TTC549 (cell line): ENCODE results near the gene TIMM44.
A peak's percentile ranks its signal among the peaks of the same experiment; 100 is the strongest.
"Not testable (repeated sequence)": the region's sequence is repeated elsewhere in the genome, so short reads cannot be mapped to it uniquely, and the experiment has no call there.

ENCODE experiments used
- FAIRE-seq: peaks from 2 replicates; lab custom pipeline; 2012; peaks lifted over from hg19 to GRCh38; lab: Jason Lieb, UNC

Gene TIMM44

GRCh38 chr19:7947939-7948338 is 4.5 kb upstream of the TIMM44 start:
- no peak for FAIRE-seq

GRCh38 chr19:7944177-7944761 is 803 bp upstream of the TIMM44 start:
- peak; percentile 80 for FAIRE-seq

- no peak for FAIRE-seq
These were observed 454 bp downstream of the TIMM44 start for GRCh38 chr19:7942981-7943443.

DNA sequence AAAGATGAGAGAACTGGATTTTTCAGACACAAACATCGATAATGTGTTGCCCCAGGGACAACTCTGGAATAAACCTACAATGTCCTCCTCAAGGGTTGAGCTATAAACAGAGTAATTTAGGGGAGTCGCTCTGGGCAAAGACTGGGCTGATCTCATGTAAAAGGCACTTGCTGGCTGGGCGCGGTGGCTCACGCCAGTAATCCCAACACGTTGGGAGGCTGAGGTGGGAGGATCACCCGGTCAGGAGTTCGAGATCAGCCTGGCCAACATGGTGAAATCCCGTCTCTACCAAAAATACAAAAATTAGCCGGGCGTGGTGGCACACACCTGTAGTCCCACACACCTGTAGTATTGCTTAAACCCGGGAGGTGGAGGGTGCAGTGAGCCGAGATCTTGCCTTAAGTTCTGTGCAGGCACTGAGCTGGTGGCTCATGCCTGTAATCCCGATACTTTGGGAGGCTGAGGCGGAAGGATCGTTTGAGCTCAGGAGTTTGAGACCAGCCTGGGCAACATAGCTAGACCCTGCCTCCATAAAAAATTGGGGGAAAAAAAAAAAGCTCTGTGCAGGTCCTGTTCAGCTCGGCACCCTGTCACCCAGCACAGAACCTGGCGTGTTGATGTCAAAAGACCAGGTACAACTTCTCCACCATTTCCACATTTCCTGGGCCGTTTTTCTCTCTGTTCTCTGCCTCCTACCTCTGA is 1.4 kb downstream of the TIMM44 start:
- FAIRE-seq: no peak

GRCh38 chr19:7940841-7941240 is 2.6 kb downstream of the TIMM44 start:
- FAIRE-seq: no peak

- FAIRE-seq: no peak
These were observed 8.7 kb downstream of the TIMM44 start for GRCh38 chr19:7934766-7935165.

GRCh38 chr19:7933828-7934725 is 9.4 kb downstream of the TIMM44 start:
- FAIRE-seq: no peak

GRCh38 chr19:7933411-7933810 is 10.1 kb downstream of the TIMM44 start:
- no peak for FAIRE-seq

DNA sequence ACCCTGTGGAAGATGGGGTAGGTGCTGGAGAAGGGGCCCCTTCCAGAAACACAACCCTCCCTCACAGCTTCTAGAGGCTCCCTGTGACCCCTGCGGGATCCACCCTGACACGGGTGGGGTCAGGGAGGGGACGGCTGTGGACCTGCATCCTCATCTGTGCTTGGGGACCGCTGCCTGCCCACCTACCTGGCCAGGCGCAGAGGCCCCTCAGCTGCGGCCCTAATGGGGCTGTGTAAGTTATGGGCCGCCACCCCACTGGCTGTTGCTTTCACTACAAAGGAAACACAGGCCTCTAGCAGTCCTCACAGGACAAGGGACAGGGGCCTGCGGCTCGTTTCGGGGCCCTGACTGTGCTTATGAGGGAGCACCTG is 10.6 kb downstream of the TIMM44 start:
- FAIRE-seq: no peak

GRCh38 chr19:7932276-7932929 is 11.1 kb downstream of the TIMM44 start:
- no peak for FAIRE-seq

- no peak for FAIRE-seq
These were observed 12.0 kb downstream of the TIMM44 start for GRCh38 chr19:7931221-7932061.

GRCh38 chr19:7930765-7931164 is 12.7 kb downstream of the TIMM44 start:
- FAIRE-seq: no peak

- not testable (repeated sequence) for FAIRE-seq
These were observed 13.4 kb downstream of the TIMM44 start for GRCh38 chr19:7930030-7930429.

DNA sequence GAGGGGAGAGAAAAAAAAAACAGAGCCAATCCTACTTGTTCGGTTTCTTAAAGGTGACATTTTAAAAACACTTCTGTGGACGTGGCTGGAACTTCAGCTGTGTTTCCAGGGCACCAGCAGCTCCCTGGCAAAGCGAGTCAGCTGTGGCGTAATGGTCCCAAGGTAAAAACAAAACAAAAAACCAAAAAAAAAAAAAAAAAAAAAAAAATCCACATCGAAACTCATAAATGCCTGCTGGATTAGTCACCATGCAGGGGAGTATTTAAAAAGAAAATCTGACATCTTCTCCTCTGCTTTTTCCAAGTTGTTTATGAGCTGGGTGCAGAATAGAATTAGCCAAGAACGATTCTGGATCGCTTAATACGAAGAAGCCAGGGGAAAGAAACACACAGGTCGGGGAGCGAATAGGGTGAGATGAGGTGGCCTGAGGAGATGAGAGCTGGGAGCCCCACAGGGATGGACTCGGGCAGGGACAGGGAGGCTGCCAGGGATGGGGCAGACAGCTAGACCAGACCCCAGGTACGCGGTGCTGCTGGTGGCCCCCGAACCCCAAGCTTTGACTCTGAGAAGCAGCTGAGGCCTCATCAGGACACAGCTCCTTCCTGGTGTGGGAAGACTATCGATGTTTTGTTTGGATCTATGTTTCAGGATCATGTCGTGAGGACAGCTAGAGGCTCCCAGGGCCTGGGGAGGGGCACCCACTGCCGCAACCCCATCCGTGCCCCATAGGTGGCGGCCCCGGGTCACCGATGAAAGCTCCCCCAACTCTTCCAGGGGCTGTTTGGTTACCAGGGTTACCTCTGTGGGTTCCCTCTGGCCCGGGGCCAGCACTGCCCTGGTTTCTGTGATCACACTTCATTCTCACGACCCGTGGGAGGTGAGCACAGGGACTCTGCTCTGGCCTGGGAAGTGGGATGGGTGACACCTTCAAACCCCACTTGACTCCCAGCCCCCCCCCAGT is 14.4 kb downstream of the TIMM44 start:
- no peak for FAIRE-seq

GRCh38 chr19:7928334-7928706 is 15.1 kb downstream of the TIMM44 start:
- no peak for FAIRE-seq

DNA sequence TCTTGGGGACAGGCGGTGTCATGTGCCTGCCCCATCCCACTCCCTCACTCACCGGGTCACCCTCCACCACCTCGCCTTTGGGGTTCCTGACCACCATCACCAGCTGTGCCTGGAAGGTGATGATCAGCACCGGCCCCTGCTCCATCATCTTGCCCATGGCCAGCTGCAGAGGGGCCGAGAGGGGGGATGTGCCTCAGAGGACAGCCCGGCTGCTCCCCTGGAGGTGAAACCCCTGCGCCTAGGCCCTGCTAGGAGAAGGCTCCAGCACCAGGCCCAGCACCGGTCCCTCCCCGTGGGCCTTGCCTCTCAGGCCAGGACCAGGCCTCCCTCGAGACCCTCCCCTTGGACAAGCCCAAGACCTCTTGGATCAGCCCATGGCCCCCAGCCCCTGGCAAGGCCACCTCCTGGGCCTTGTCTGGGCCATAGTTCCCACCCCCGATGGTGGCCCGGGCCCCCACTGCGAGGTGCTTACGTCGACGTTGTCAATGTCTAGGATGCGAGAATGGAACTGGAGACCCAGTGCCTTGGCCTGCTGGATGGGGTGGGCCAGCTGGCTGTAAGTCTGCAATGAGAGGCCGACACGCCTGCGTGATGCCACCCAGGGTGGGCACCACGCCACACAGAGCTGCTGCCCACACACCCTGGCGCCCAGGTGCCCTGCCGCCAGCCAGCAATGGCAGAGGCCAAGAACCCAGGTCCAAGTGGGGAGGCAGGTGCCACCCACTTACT is 15.7 kb downstream of the TIMM44 start:
- FAIRE-seq: no peak

DNA sequence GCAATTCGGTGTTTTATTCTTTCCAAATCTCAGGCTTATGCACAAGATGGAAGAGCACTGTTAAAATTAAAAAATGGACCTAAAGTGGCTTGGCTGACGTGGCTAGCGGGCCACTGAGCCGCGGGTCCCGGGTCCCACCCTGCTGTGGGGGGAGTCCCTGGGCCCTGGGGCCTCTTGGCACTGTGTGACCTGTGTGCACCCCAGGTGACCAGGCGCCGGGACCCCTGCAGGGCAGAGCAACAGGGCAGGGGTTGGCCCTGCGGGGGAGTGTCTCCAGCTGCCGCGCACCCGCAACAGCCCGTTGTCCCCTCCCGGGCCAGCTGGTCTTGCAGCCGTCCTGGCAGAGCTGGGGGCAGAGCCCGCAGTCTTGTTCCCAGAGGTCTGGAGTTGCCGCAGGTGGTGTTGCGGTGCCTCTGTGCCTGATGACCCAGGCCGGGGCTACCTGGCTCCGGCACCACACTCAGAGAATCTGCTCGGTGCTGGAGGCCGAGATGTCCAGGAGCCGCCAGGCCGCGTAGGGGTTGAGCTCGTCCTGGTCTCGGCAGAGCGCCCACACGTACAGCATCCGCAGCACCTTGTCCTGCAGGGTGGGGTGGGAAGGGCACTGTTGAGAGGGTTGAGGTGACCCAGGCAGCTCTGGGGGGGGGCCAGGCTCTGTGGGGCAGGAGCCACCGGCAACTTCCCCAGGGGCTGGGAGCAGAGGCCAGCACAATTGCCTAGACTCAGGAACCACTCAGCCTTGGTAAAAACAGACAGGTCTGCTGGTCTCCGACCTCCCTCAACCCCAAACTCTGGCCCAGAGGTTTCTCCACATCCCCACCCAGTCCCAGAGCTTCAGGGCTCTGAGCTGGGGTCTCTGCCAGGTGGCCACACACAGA is 16.5 kb downstream of the TIMM44 start:
- FAIRE-seq: no peak

DNA sequence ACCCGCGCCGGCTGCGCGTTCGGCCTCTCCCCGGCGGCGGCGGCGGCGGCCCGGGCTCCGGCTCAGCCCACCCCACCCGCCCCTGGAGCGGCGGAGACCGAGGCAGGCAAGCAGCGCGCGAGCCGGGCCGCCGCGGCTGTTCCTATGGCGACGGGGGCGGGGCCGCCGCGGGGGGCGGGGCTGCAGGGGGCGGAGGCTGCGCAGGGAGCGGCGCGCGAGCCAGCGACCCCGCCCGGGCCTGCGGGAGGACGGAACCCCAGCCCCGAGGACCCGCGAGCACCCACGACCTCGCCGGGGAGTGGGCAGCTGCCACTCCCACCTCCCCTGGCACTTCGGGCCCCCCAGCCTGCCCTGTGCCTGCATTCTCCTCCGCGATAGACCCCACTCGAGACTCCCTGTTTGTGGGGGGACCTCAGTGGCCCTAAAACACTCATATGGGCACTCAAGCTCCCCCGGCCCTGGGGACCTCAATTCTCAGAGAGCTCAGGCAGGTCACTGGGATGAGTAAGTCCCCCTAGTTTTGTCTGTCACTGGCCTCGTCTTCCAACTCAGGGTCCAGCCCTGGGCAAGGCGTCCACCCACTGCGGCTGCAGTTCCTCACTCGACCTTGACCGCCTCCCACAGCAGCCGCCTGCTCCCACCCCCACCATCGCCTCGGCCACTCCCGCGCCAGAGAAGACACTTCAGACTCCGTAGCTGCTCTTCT is 17.3 kb downstream of the TIMM44 start, which contains the start of gene CTXN1:
CTXN1 (minus strand) TSS at position 115 of the 706 bp plus-strand sequence. CDS start 597 bp downstream, outside the sequence.
- FAIRE-seq: no peak
